Measurements from ENCODE around the gene STIM1.

- TF ChIP-seq CTCF (IDR thresholded peaks at IDR 0.05) (no peak), POLR2A (IDR thresholded peaks at IDR 0.05) (no peak)
These were observed 206.2 kb downstream of the STIM1 start for GRCh38 chr11:4061700-4062099.

Data from right lobe of liver (tissue), 4 donors.